Parathyroid adenoma (tissue), 2 donors: ENCODE data around the gene ACSS2.

Experiments
- H2AFZ ChIP-seq: fragments of 300-600 bp; sonication (generic); one replicate; pipeline ENCODE4 v1.7.0; 2017; ENCODE audit warnings: antibody characterized with exemption, mild to moderate bottlenecking
- H3K27ac ChIP-seq: fragments of 300-600 bp; sonication (generic); one replicate; pipeline ENCODE4 v1.7.0; 2017
- H3K27me3 ChIP-seq: fragments of 300-600 bp; sonication (generic); one replicate; pipeline ENCODE4 v1.7.0; 2017; ENCODE audit warnings: low read length; ENCODE audit not compliant: control insufficient read depth, insufficient read depth
- H3K36me3 ChIP-seq: fragments of 300-600 bp; sonication (generic); one replicate; pipeline ENCODE4 v1.7.0; 2017; ENCODE audit warnings: low read length; ENCODE audit not compliant: control insufficient read depth, insufficient read depth
- H3K4me1 ChIP-seq: fragments of 300-600 bp; sonication (generic); one replicate; pipeline ENCODE4 v1.7.0; 2017; ENCODE audit warnings: control low read depth
- H3K4me2 ChIP-seq: fragments of 300-600 bp; sonication (generic); one replicate; pipeline ENCODE4 v1.7.0; 2017; ENCODE audit warnings: low read length
- H3K4me3 ChIP-seq: fragments of 300-600 bp; sonication (generic); one replicate; pipeline ENCODE4 v1.7.0; 2017; ENCODE audit warnings: low read depth, low read length
- H3K79me2 ChIP-seq: fragments of 300-600 bp; sonication (generic); one replicate; pipeline ENCODE4 v1.7.0; 2017; ENCODE audit warnings: control low read depth
- H3K9ac ChIP-seq: fragments of 300-600 bp; sonication (generic); one replicate; pipeline ENCODE4 v1.7.0; 2017; ENCODE audit warnings: mild to moderate bottlenecking
- H3K9me3 ChIP-seq: fragments of 300-600 bp; sonication (generic); one replicate; pipeline ENCODE4 v1.7.0; 2017; ENCODE audit warnings: low read length; ENCODE audit not compliant: control insufficient read depth
- CTCF ChIP-seq: fragments of 300-600 bp; sonication (generic); IDR thresholded peaks from one replicate; pipeline ENCODE4 v1.7.0; 2017; ENCODE audit warnings: antibody characterized with exemption, mild to moderate bottlenecking
- donor health status: primary hyperparathyroidism.

Gene ACSS2

GRCh38 chr20:34842143-34842542 lies 34.3 kb upstream of the ACSS2 start:
- no peaks in the 10 kb centered on the region for H3K9me3 ChIP-seq
- no peaks in the 10 kb centered on the region for H3K79me2 ChIP-seq
- TF ChIP-seq CTCF, result no peak
- no peak overlapping the region for H3K4me3 ChIP-seq
- H3K36me3 ChIP-seq, result no peaks in the 10 kb centered on the region
- H3K4me1 ChIP-seq, result no peaks in the 10 kb centered on the region
- H3K9ac ChIP-seq, result no peak overlapping the region
- H3K4me2 ChIP-seq, result no peak overlapping the region
- H2AFZ ChIP-seq, result no peak overlapping the region
- H3K27ac ChIP-seq, result no peak overlapping the region
- no peaks in the 10 kb centered on the region for H3K27me3 ChIP-seq

- no peak overlapping the region for H3K27ac ChIP-seq
- no peak overlapping the region for H2AFZ ChIP-seq
- no peak overlapping the region for H3K9ac ChIP-seq
- TF ChIP-seq CTCF, result no peak
- no peak overlapping the region for H3K4me3 ChIP-seq
- no peaks in the 10 kb centered on the region for H3K9me3 ChIP-seq
- no peaks in the 10 kb centered on the region for H3K27me3 ChIP-seq
- no peaks in the 10 kb centered on the region for H3K79me2 ChIP-seq
- no peak overlapping the region for H3K4me2 ChIP-seq
- H3K36me3 ChIP-seq, result no peaks in the 10 kb centered on the region
- H3K4me1 ChIP-seq, result no peaks in the 10 kb centered on the region
Observed at GRCh38 chr20:34843421-34843820, 33.0 kb upstream of the ACSS2 start.

GRCh38 chr20:34848597-34848996 lies 27.8 kb upstream of the ACSS2 start:
- no peaks in the 10 kb centered on the region for H3K9me3 ChIP-seq
- H3K27ac ChIP-seq, result no peak overlapping the region
- no peaks in the 10 kb centered on the region for H3K36me3 ChIP-seq
- TF ChIP-seq CTCF, result no peak
- no peak overlapping the region for H3K4me2 ChIP-seq
- no peak overlapping the region for H3K9ac ChIP-seq
- H3K4me1 ChIP-seq, result no peaks in the 10 kb centered on the region
- H2AFZ ChIP-seq, result no peak overlapping the region
- no peaks in the 10 kb centered on the region for H3K79me2 ChIP-seq
- H3K4me3 ChIP-seq, result no peak overlapping the region
- no peaks in the 10 kb centered on the region for H3K27me3 ChIP-seq

- no peaks in the 10 kb centered on the region for H3K36me3 ChIP-seq
- no peak overlapping the region for H3K4me3 ChIP-seq
- no peaks in the 10 kb centered on the region for H3K27me3 ChIP-seq
- no peaks in the 10 kb centered on the region for H3K79me2 ChIP-seq
- H3K27ac ChIP-seq, result no peak overlapping the region
- no peaks in the 10 kb centered on the region for H3K4me1 ChIP-seq
- H3K4me2 ChIP-seq, result no peak overlapping the region
- H2AFZ ChIP-seq, result no peak overlapping the region
- H3K9ac ChIP-seq, result no peak overlapping the region
- H3K9me3 ChIP-seq, result no peaks in the 10 kb centered on the region
- TF ChIP-seq CTCF, result no peak
Observed at GRCh38 chr20:34849778-34850177, 26.6 kb upstream of the ACSS2 start.

- Histone ChIP-seq H3K4me2 (no peak overlapping the region), H3K79me2 (no peaks in the 10 kb centered on the region), H3K9ac (no peak overlapping the region), H3K27ac (no peak overlapping the region), H3K36me3 (no peaks in the 10 kb centered on the region), H3K4me3 (no peak overlapping the region), H2AFZ (no peak overlapping the region), H3K4me1 (no peaks in the 10 kb centered on the region), H3K27me3 (no peaks in the 10 kb centered on the region), H3K9me3 (no peaks in the 10 kb centered on the region)
- no peak for TF ChIP-seq CTCF
Observed at GRCh38 chr20:34850969-34851368, 25.4 kb upstream of the ACSS2 start.
